Stromal cell of bone marrow (primary cell): ENCODE measurements around the gene ENTPD2.
"Not testable (repeated sequence)": the region's sequence is repeated elsewhere in the genome, so short reads cannot be mapped to it uniquely, and the experiment has no call there.

Experiments
- DNase-seq: peaks from one replicate; pipeline ENCODE4 v3.0.0-alpha.2; 2012; ENCODE audit warnings: low read depth

ENTPD2 gene

GRCh38 chr9:137064027-137064879 lies 10.4 kb upstream of the ENTPD2 start:
- DNase-seq, result no peak

GRCh38 chr9:137063311-137064026 lies 9.6 kb upstream of the ENTPD2 start:
- no peak for DNase-seq

GRCh38 chr9:137062798-137063197 lies 8.9 kb upstream of the ENTPD2 start:
- not testable (repeated sequence) for DNase-seq

- DNase-seq, result no peak
Measured at GRCh38 chr9:137062384-137062783, 8.5 kb upstream of the ENTPD2 start.

- DNase-seq, result no peak
Measured at GRCh38 chr9:137058521-137059234, 4.8 kb upstream of the ENTPD2 start.

GRCh38 chr9:137057545-137057944 lies 3.7 kb upstream of the ENTPD2 start:
- DNase-seq, result no peak

- DNase-seq, result no peak
Measured at GRCh38 chr9:137056739-137057415, 3.0 kb upstream of the ENTPD2 start.

- no peak for DNase-seq
Measured at GRCh38 chr9:137055385-137056364, 1.8 kb upstream of the ENTPD2 start.

GRCh38 chr9:137054932-137055384 lies 1.1 kb upstream of the ENTPD2 start:
- DNase-seq, result no peak

- DNase-seq, result no peak
Measured at GRCh38 chr9:137052998-137053943, 590 bp downstream of the ENTPD2 start.

GRCh38 chr9:137052293-137052692 lies 1.6 kb downstream of the ENTPD2 start:
- no peak for DNase-seq

- no peak for DNase-seq
Measured at GRCh38 chr9:137051145-137051724, 2.6 kb downstream of the ENTPD2 start.

GRCh38 chr9:137050570-137050969 lies 3.3 kb downstream of the ENTPD2 start:
- DNase-seq, result no peak

GRCh38 chr9:137049544-137050449 lies 4.1 kb downstream of the ENTPD2 start:
- no peak for DNase-seq

GRCh38 chr9:137048655-137049543 lies 5.0 kb downstream of the ENTPD2 start:
- no peak for DNase-seq

GRCh38 chr9:137046088-137046787 lies 7.6 kb downstream of the ENTPD2 start, which contains the start of gene NPDC1:
Gene NPDC1 (minus strand): TSS chr9:137046177. CDS start chr9:137045989, 188 bp downstream.
- DNase-seq, result no peak
